ENCODE measurements around the gene CEMP1.
"Not testable (repeated sequence)": the region's sequence is repeated elsewhere in the genome, so short reads cannot be mapped to it uniquely, and the experiment has no call there.

CEMP1 gene

DNA sequence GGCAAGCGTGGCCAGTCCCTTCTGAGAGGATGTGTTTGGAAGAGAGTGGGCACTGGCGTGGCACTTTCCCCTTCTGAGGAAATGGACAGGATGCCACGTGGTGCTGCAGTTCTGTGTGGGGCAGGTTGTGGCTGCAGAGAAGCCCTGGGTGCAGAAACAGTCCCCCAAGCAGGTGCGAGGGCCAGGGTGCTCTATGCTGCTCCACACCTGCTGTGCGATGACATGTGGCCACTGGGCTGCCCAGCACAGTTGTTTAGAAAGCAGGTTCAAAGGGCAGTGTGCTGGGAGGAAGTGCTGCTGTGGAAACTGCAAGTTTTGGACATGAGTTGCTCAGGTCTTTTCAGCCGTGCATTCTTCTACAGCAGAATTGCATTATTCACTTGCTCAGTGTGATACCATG lies 10.2 kb upstream of the CEMP1 start:
- H3K9me3 ChIP-seq (replicated peaks in 1 of 2; ENCODE audit: control insufficient read depth in 2 of 2, insufficient read depth in 1 of 2, low read depth in 1 of 2, low read length in 2 of 2); H4K8ac ChIP-seq (ENCODE audit: low read depth, low read length); H3K79me1 ChIP-seq (ENCODE audit: low read depth, low read length); H3K4ac ChIP-seq (ENCODE audit: low read length); H2BK120ac ChIP-seq (ENCODE audit: low read depth, low read length); H2BK15ac ChIP-seq (ENCODE audit: low read length); H2AFZ ChIP-seq (ENCODE audit: low read length); H2AK5ac ChIP-seq (ENCODE audit: low read depth, low read length); DNase-seq (ENCODE audit: low spot score); H3K9ac ChIP-seq (ENCODE audit: low read depth, low read length, poor library complexity); H3K27ac ChIP-seq (replicated peaks; ENCODE audit: low read length); H4K91ac ChIP-seq (ENCODE audit: low read depth, low read length, poor library complexity); H2BK12ac ChIP-seq (ENCODE audit: low read length); H3K23ac ChIP-seq (ENCODE audit: low read depth, low read length, poor library complexity); H3K27me3 ChIP-seq (ENCODE audit: control insufficient read depth in 3 of 3, insufficient read depth in 3 of 3, low read depth in 1 of 3, low read length in 3 of 3); H2BK5ac ChIP-seq (ENCODE audit: low read length); H3K4me1 ChIP-seq (ENCODE audit: control insufficient read depth in 2 of 2, insufficient read depth in 1 of 2, low read depth in 1 of 2, low read length in 2 of 2); H3K14ac ChIP-seq (ENCODE audit: low read length); H3K4me2 ChIP-seq (ENCODE audit: insufficient read depth, low read length, poor library complexity, severe bottlenecking); H3K4me3 ChIP-seq (ENCODE audit: low read length in 2 of 2); H3K36me3 ChIP-seq (replicated peaks in 1 of 2; ENCODE audit: control insufficient read depth in 2 of 2, insufficient read depth in 2 of 2, low read length in 2 of 2); H3K18ac ChIP-seq (ENCODE audit: low read length): not testable (repeated sequence)
- no CpG with 5 or more reads among the region's 6 CpGs for WGBS, 2 donors (ENCODE audit: extremely low coverage in 2 of 2, insufficient read length in 2 of 2, insufficient replicate concordance in 1 of 2)

DNA sequence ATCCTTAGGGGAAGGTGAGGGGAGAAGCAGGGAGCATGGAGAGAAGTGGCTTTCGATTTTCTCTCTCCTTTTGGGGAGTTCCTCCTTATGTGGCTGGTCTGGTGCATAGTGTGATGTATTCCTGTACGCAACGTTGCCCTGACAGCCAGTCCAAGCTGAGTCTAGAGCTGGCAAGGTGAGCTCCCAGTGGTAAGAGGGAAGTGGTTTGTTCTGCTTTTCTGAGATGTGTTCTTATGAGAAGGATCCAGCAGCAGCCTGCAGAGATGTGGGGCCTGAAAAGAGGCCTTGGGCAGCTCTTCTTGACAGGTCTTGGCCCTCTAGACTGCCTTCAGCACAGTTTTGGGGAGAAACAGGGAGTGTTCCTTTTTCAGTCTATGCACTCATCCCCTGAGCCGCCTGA lies 9.7 kb upstream of the CEMP1 start:
- not testable (repeated sequence) for H4K8ac ChIP-seq (ENCODE audit: low read depth, low read length); H3K4ac ChIP-seq (ENCODE audit: low read length); H2BK15ac ChIP-seq (ENCODE audit: low read length); H2BK5ac ChIP-seq (ENCODE audit: low read length); H3K4me3 ChIP-seq (ENCODE audit: low read length in 2 of 2); H2BK120ac ChIP-seq (ENCODE audit: low read depth, low read length); DNase-seq (ENCODE audit: low spot score); H3K27me3 ChIP-seq (ENCODE audit: control insufficient read depth in 3 of 3, insufficient read depth in 3 of 3, low read depth in 1 of 3, low read length in 3 of 3); H3K79me1 ChIP-seq (ENCODE audit: low read depth, low read length); H3K18ac ChIP-seq (ENCODE audit: low read length); H2AK5ac ChIP-seq (ENCODE audit: low read depth, low read length); H2AFZ ChIP-seq (ENCODE audit: low read length); H3K9ac ChIP-seq (ENCODE audit: low read depth, low read length, poor library complexity); H2BK12ac ChIP-seq (ENCODE audit: low read length); H3K14ac ChIP-seq (ENCODE audit: low read length); H3K9me3 ChIP-seq (replicated peaks in 1 of 2; ENCODE audit: control insufficient read depth in 2 of 2, insufficient read depth in 1 of 2, low read depth in 1 of 2, low read length in 2 of 2); H3K4me2 ChIP-seq (ENCODE audit: insufficient read depth, low read length, poor library complexity, severe bottlenecking); H3K36me3 ChIP-seq (replicated peaks in 1 of 2; ENCODE audit: control insufficient read depth in 2 of 2, insufficient read depth in 2 of 2, low read length in 2 of 2); H3K27ac ChIP-seq (replicated peaks; ENCODE audit: low read length); H4K91ac ChIP-seq (ENCODE audit: low read depth, low read length, poor library complexity); H3K23ac ChIP-seq (ENCODE audit: low read depth, low read length, poor library complexity)
- no CpG with 5 or more reads among the region's 4 CpGs for WGBS, 2 donors (ENCODE audit: extremely low coverage in 2 of 2, insufficient read length in 2 of 2, insufficient replicate concordance in 1 of 2)
- H3K4me1 ChIP-seq (ENCODE audit: control insufficient read depth in 2 of 2, insufficient read depth in 1 of 2, low read depth in 1 of 2, low read length in 2 of 2): peaks cover 0 to 10% of the 10 kb centered on the region in 2 donors

DNA sequence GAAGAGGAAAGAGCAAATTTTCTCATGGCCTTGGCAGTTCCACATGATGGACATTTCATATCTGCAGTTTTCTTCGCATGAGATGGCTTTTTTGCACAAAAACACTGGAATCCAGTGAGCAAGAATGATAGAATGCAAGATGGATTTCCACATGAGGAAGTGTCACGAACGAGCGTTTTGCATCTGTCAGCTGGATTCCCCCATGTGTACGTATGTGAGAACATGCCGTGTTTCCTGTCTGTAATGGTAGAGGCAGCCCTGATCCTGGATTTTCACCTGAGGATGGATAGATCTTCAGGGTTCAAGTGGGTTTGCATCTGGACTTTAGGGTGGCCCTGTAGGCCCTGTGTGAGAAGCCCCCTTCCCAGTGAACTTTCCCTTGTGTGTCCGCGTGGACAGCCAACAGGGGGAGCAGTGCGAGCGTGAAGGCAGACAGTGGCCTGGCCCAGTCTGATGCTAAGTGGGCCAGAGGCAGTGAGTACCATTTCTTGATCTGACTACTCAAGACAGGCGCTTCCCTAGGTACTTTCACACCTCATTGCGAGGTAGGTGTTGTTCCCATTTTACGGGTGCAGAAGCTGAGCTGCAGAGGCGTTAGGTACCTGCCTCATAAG lies 8.7 kb upstream of the CEMP1 start:
- not testable (repeated sequence) for H2BK15ac ChIP-seq (ENCODE audit: low read length); H3K4ac ChIP-seq (ENCODE audit: low read length); H3K79me1 ChIP-seq (ENCODE audit: low read depth, low read length); H2BK5ac ChIP-seq (ENCODE audit: low read length); H2AK5ac ChIP-seq (ENCODE audit: low read depth, low read length); H4K91ac ChIP-seq (ENCODE audit: low read depth, low read length, poor library complexity); H2BK120ac ChIP-seq (ENCODE audit: low read depth, low read length); H3K9me3 ChIP-seq (replicated peaks in 1 of 2; ENCODE audit: control insufficient read depth in 2 of 2, insufficient read depth in 1 of 2, low read depth in 1 of 2, low read length in 2 of 2); H2BK12ac ChIP-seq (ENCODE audit: low read length); H3K27me3 ChIP-seq (ENCODE audit: control insufficient read depth in 3 of 3, insufficient read depth in 3 of 3, low read depth in 1 of 3, low read length in 3 of 3); H3K9ac ChIP-seq (ENCODE audit: low read depth, low read length, poor library complexity); DNase-seq (ENCODE audit: low spot score); H4K8ac ChIP-seq (ENCODE audit: low read depth, low read length); H3K14ac ChIP-seq (ENCODE audit: low read length); H3K18ac ChIP-seq (ENCODE audit: low read length); H2AFZ ChIP-seq (ENCODE audit: low read length); H3K23ac ChIP-seq (ENCODE audit: low read depth, low read length, poor library complexity); H3K4me2 ChIP-seq (ENCODE audit: insufficient read depth, low read length, poor library complexity, severe bottlenecking); H3K36me3 ChIP-seq (replicated peaks in 1 of 2; ENCODE audit: control insufficient read depth in 2 of 2, insufficient read depth in 2 of 2, low read length in 2 of 2); H3K27ac ChIP-seq (replicated peaks; ENCODE audit: low read length)
- Histone ChIP-seq H3K4me1 (ENCODE audit: control insufficient read depth in 2 of 2, insufficient read depth in 1 of 2, low read depth in 1 of 2, low read length in 2 of 2) (peaks cover 0 to 10% of the 10 kb centered on the region in 2 donors), H3K4me3 (ENCODE audit: low read length in 2 of 2) (peak overlapping the region in 1 of 2 donors; percentile 26)
- no CpG with 5 or more reads among the region's 14 CpGs for WGBS, 2 donors (ENCODE audit: extremely low coverage in 2 of 2, insufficient read length in 2 of 2, insufficient replicate concordance in 1 of 2)

DNA sequence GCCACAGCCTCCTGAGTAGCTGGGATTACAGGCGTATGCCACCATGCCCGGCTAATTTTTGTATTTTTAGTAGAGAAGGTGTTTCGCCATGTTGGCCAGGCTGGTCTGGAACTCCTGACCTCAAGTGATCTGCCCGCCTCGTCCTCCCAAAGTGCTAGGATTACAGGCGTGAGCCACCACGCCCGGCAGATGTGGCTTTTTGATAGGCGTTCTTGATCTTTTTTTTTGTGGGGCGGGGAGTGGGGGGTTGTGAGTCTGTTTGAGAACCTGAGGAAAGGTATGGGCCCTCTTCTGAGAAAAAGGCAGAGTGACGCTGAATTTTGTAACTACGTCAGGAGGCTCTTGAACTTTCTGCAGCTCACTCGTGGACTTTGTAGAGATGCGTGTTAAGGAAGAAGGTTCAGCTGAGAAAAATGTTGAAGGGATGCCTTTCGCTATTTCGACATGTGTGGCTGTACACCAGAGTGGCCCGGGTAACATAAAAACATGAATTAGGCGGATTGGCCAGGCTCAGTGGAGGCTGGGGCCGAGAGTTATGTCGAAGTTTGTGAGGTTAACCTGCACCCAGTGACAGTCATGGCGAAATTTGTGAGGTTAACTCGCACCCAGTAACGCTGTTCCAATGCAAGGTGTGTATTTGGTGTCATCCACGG lies 8.1 kb upstream of the CEMP1 start:
- H3K4me3 ChIP-seq (ENCODE audit: low read length in 2 of 2): peak overlapping the region in 1 of 2 donors; percentile 26
- H3K14ac ChIP-seq (ENCODE audit: low read length): not testable (repeated sequence)

More for the DNA sequence above, 8.1 kb upstream of the CEMP1 start:
- peaks cover 0 to 10% of the 10 kb centered on the region in 2 donors for H3K4me1 ChIP-seq (ENCODE audit: control insufficient read depth in 2 of 2, insufficient read depth in 1 of 2, low read depth in 1 of 2, low read length in 2 of 2)
- H3K79me1 ChIP-seq (ENCODE audit: low read depth, low read length); H3K23ac ChIP-seq (ENCODE audit: low read depth, low read length, poor library complexity); H4K8ac ChIP-seq (ENCODE audit: low read depth, low read length); H3K18ac ChIP-seq (ENCODE audit: low read length); H3K4me2 ChIP-seq (ENCODE audit: insufficient read depth, low read length, poor library complexity, severe bottlenecking); H3K27ac ChIP-seq (replicated peaks; ENCODE audit: low read length); H3K36me3 ChIP-seq (replicated peaks in 1 of 2; ENCODE audit: control insufficient read depth in 2 of 2, insufficient read depth in 2 of 2, low read length in 2 of 2); DNase-seq (ENCODE audit: low spot score); H2BK12ac ChIP-seq (ENCODE audit: low read length); H2BK120ac ChIP-seq (ENCODE audit: low read depth, low read length); H3K9me3 ChIP-seq (replicated peaks in 1 of 2; ENCODE audit: control insufficient read depth in 2 of 2, insufficient read depth in 1 of 2, low read depth in 1 of 2, low read length in 2 of 2); H2AK5ac ChIP-seq (ENCODE audit: low read depth, low read length); H3K9ac ChIP-seq (ENCODE audit: low read depth, low read length, poor library complexity); H2BK5ac ChIP-seq (ENCODE audit: low read length); H2BK15ac ChIP-seq (ENCODE audit: low read length); H3K27me3 ChIP-seq (ENCODE audit: control insufficient read depth in 3 of 3, insufficient read depth in 3 of 3, low read depth in 1 of 3, low read length in 3 of 3); H3K4ac ChIP-seq (ENCODE audit: low read length); H2AFZ ChIP-seq (ENCODE audit: low read length); H4K91ac ChIP-seq (ENCODE audit: low read depth, low read length, poor library complexity): not testable (repeated sequence)
- no CpG with 5 or more reads among the region's 24 CpGs for WGBS, 2 donors (ENCODE audit: extremely low coverage in 2 of 2, insufficient read length in 2 of 2, insufficient replicate concordance in 1 of 2)

All from neuronal stem cell (in vitro differentiated cells).